ENCODE results near the gene PSMA7. TPM values are rescaled to one million over a fixed set of nuclear protein-coding genes. Genes with fewer than 3 reads are reported as not detected.
"Not testable (repeated sequence)": the region's sequence is repeated elsewhere in the genome, so short reads cannot be mapped to it uniquely, and the experiment has no call there.

Gene PSMA7
- total RNA-seq, 1 donor from 2014 or later: 289 TPM

DNA sequence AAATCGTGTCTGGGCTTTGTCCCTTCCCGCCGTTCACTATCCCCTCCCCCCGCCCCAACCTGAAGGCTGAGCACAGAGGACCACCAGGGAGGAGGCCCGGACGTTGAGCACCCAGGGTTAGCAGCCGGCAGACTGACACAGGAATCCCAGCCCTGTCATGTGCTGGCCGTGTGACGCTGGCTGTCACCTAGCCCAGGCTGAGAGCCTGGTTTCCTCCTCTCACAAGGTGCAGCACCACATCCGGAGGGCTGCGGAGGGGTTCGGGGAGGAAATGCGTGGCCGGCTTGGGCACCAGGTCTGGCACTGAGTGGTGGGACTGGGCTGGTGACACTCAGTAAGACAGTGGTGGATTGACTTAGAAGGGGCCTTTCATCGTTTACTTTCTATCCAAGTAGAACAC, 25.5 kb downstream of the PSMA7 start:
- TF ChIP-seq, protein P1, sequence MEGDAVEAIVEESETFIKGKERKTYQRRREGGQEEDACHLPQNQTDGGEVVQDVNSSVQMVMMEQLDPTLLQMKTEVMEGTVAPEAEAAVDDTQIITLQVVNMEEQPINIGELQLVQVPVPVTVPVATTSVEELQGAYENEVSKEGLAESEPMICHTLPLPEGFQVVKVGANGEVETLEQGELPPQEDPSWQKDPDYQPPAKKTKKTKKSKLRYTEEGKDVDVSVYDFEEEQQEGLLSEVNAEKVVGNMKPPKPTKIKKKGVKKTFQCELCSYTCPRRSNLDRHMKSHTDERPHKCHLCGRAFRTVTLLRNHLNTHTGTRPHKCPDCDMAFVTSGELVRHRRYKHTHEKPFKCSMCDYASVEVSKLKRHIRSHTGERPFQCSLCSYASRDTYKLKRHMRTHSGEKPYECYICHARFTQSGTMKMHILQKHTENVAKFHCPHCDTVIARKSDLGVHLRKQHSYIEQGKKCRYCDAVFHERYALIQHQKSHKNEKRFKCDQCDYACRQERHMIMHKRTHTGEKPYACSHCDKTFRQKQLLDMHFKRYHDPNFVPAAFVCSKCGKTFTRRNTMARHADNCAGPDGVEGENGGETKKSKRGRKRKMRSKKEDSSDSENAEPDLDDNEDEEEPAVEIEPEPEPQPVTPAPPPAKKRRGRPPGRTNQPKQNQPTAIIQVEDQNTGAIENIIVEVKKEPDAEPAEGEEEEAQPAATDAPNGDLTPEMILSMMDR (IDR thresholded peaks at IDR 0.05; ENCODE audit: partially characterized antibody, unreplicated experiment): no peak
- no peak overlapping the region for H3K4me3 Mint-ChIP-seq (ENCODE audit: unreplicated experiment)

DNA sequence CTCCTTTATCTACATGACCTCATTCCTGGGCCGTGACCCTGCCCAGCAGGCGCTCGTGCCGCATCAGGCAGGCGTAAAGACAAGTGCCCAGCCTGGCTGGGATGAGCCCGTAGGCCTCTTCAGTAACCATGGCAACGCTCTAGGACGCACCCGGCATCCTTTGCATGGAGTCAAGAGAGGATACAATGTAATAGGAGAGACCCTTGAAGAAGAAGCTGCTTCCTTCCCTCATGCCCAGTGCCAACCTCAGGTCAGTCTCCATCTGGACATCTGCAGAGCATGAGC, 25.9 kb downstream of the PSMA7 start:
- peaks cover 7% of the 10 kb centered on the region for H3K9me3 Mint-ChIP-seq (ENCODE audit: unreplicated experiment)
- H3K27ac Mint-ChIP-seq (ENCODE audit: unreplicated experiment): no peak overlapping the region
- no peaks in the 10 kb centered on the region for H3K4me1 Mint-ChIP-seq (ENCODE audit: low read depth, unreplicated experiment)
- no peak for DNase-seq
- TF ChIP-seq, protein P1 (IDR thresholded peaks at IDR 0.05; ENCODE audit: partially characterized antibody, unreplicated experiment): no peak
- no peak overlapping the region for H3K4me3 Mint-ChIP-seq (ENCODE audit: unreplicated experiment)
- no peaks in the 10 kb centered on the region for H3K36me3 Mint-ChIP-seq (ENCODE audit: unreplicated experiment)
- H3K27me3 Mint-ChIP-seq (ENCODE audit: unreplicated experiment): peaks cover 2% of the 10 kb centered on the region

More for the DNA sequence above, 25.5 kb downstream of the PSMA7 start:
- H3K9me3 Mint-ChIP-seq (ENCODE audit: unreplicated experiment): peaks cover 7% of the 10 kb centered on the region
- H3K4me1 Mint-ChIP-seq (ENCODE audit: low read depth, unreplicated experiment): no peaks in the 10 kb centered on the region
- H3K27ac Mint-ChIP-seq (ENCODE audit: unreplicated experiment): no peak overlapping the region
- no peak for DNase-seq
- peaks cover 2% of the 10 kb centered on the region for H3K27me3 Mint-ChIP-seq (ENCODE audit: unreplicated experiment)
- H3K36me3 Mint-ChIP-seq (ENCODE audit: unreplicated experiment): no peaks in the 10 kb centered on the region

DNA sequence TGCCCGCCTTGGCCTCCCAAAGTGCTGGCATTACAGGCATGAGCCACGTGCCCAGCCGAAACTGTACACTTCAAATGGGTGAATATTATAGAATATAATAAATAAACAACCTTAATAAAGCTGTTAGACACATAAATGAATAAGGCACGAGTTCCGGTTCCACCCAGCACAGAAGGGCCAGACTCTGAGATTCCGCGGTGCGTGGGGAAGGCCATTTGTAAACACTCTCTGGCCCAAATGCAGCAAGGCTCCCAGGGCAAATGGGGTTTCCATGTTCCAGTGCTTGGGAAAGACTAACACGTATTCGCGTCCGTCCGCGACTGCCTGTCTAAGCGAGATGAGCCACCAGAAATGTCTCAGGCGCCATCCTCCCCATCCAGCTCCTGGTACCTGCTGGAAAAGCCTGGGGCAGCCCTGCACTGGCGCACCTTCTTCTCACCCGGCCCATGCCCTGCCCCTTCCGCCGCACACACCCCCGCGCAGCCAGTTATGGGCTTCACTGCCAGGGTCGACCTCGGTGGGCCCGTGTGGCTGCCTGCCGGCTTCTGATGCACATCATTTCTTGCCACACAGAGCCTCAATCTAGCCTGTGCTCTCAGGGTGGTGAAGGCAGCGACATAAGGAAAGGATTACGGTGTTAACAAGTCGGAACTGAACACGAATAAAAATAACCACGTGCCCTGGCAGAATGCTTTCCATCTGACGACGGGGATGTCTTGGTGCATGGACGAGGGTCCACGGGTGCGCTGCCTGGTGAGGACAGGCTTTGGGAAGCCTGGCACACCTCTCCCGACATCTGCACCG, 26.4 kb downstream of the PSMA7 start:
- Mint-ChIP-seq H3K27me3 (ENCODE audit: unreplicated experiment) (peaks cover 2% of the 10 kb centered on the region), H3K27ac (ENCODE audit: unreplicated experiment) (no peak overlapping the region), H3K9me3 (ENCODE audit: unreplicated experiment) (peaks cover 7% of the 10 kb centered on the region), H3K4me1 (ENCODE audit: low read depth, unreplicated experiment) (no peaks in the 10 kb centered on the region), H3K4me3 (ENCODE audit: unreplicated experiment) (no peak overlapping the region), H3K36me3 (ENCODE audit: unreplicated experiment) (no peaks in the 10 kb centered on the region)
- TF ChIP-seq, protein P1 (IDR thresholded peaks at IDR 0.05; ENCODE audit: partially characterized antibody, unreplicated experiment): no peak
- DNase-seq: no peak

DNA sequence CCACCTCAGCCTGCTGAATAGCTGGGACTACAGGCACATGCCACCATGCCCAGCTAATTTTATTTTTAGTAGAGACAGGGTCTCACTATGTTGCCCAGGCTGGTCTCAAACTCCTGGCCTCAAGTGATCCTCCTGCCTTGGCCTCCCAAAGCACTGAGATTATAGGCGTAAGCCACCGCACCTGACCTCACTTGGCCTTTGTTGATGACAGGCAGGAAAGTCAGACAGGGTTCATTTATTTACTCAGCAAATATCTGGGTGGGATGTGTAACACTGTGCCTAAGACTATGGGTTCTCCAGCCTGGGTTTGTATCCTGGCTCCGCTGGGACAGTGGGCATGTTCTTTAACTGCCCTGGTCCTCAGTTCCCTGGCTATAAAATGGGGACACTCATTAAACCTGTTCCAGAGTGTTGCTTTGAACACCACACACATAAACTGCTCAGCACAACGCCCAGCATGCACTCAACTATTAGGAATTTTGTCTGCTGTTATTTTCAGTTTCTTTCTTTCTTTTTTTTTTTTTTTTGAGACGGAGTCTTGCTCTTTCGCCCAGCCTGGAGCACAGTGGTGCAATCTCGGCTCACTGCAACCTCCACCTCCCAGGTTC, 27.3 kb downstream of the PSMA7 start:
- H3K27me3 Mint-ChIP-seq (ENCODE audit: unreplicated experiment); DNase-seq; H3K4me3 Mint-ChIP-seq (ENCODE audit: unreplicated experiment); H3K27ac Mint-ChIP-seq (ENCODE audit: unreplicated experiment); H3K9me3 Mint-ChIP-seq (ENCODE audit: unreplicated experiment); H3K4me1 Mint-ChIP-seq (ENCODE audit: low read depth, unreplicated experiment); H3K36me3 Mint-ChIP-seq (ENCODE audit: unreplicated experiment): not testable (repeated sequence)

DNA sequence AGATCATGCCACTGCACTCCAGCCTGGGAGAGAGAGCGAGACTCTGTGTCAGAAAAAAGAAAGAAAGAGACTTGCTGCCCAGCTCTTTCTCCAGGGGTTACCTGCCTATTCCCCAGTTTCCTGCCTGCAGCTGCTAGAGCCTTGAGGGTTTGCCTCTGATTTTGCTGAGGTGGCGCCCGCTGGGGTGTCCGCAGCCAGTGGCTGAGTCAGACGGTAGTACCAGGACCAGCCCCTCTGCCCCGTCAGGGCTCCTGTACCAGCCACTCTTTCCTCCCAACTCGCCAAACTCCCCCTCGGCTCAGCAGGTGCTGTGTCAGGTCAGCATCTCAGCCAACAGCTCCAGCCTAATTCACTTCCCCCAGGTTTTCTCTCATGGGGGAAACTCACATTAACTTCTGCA, 28.3 kb downstream of the PSMA7 start:
- Mint-ChIP-seq H3K27ac (ENCODE audit: unreplicated experiment) (no peak overlapping the region), H3K27me3 (ENCODE audit: unreplicated experiment) (no peaks in the 10 kb centered on the region), H3K36me3 (ENCODE audit: unreplicated experiment) (no peaks in the 10 kb centered on the region), H3K4me3 (ENCODE audit: unreplicated experiment) (no peak overlapping the region), H3K9me3 (ENCODE audit: unreplicated experiment) (peaks cover 7% of the 10 kb centered on the region), H3K4me1 (ENCODE audit: low read depth, unreplicated experiment) (no peaks in the 10 kb centered on the region)
- TF ChIP-seq, protein P1 (IDR thresholded peaks at IDR 0.05; ENCODE audit: partially characterized antibody, unreplicated experiment): no peak
- no peak for DNase-seq
